ENCODE measurements around the gene TOM1L2.
"Not testable (repeated sequence)": the region's sequence is repeated elsewhere in the genome, so short reads cannot be mapped to it uniquely, and the experiment has no call there.

The TOM1L2 gene

DNA sequence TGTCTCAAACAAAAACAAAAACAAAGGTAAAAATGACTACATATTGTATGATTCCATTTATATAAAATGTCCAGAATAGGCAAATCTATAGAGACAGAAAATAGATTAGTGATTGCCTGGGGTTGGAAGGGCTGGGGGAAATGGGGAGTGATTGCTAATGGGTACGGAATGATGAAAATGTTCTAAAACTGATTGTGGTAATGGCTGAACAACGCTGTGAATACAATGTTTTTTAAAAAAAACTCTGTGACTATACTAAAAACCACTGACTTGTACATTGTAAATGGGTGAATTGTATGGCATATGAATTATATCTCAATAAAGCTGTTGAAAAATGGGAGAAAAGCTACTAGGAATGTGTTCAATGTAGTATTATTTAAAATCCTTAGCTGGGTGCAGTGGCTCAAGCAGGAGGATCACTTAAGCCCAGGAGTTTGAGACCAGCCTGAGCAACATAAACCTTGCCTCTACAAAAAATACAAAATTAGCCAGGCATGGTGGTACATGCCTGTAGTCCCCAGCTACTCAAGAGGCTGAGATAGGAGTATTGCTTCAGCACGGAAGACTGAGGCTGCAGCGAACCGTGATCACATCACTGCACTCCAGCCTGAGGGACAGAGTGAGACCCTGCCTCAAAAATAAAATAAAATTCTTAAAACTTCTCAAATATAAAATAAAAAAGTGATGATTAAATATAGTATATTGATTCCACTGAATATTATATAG is 47.9 kb downstream of the TOM1L2 start:
- DNase-seq (ENCODE audit: low spot score) = no peak

DNA sequence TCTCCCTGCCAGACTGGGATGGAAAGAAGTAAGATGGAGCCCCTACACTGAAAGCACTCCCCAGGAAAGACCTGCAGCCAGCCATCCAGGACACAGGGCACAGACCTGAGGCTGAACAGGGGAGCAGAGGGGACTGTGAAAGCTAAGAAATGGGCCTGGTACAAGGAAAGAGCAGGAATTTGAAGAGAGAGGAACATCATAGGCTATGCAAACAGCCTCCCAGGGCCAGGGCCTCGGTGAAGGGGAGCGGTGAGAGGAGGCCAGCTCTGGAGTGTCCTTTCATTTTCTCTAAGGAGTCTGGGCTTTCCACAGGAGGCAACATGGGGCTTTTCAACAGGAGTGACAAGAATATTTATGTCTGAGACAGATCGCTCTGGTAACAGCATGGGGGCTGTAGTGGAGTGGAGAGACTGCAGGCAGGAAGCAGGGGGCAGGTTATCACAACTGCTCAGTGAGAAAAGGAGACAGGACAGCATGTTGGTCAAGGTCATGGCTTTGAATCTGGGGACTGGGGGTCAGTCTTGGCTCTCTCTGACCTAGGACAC is 50.1 kb downstream of the TOM1L2 start:
- DNase-seq (ENCODE audit: low spot score) = no peak

DNA sequence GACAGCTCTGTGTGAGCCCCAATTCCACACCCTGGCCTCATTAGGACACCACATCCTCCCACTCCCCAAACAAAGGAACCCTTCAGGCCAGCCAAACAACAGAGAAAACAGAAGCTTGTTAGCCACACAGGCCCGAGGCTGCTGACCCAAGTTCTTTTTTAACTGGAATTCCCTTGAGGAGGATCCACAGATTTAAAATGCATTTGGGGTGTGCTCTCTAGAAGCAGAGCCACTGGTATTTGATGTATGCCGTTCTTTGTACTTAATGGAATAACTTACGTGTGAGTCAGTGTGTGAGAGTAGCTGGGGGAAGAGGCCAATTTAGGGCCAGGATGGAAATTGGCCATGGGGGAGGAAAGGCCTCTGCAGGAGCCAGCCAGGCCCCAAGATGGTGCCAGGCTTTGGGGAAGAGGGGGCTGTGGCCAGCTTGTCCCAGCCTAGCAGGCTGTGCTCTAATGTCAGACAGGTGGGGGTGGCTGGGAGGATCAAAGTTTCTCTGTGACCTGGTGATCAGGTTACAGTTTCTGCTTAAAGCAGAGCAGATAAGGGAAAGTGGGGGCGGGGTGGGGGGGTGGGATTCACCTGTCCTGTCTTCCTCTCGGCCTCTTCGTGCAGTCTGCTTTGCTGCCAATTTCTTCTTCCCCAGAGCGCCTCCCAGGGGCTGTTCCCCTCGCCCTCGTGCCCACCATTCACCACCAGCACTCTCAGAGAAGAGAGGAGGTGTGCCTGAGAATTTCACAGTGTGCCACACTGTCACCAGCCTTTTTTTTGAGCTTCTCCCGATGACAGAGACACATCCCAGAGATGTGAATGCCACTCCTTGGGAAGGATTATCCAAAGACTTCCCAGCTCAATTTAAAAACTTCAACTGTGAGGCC is 50.8 kb downstream of the TOM1L2 start:
- no peak for DNase-seq (ENCODE audit: low spot score)

DNA sequence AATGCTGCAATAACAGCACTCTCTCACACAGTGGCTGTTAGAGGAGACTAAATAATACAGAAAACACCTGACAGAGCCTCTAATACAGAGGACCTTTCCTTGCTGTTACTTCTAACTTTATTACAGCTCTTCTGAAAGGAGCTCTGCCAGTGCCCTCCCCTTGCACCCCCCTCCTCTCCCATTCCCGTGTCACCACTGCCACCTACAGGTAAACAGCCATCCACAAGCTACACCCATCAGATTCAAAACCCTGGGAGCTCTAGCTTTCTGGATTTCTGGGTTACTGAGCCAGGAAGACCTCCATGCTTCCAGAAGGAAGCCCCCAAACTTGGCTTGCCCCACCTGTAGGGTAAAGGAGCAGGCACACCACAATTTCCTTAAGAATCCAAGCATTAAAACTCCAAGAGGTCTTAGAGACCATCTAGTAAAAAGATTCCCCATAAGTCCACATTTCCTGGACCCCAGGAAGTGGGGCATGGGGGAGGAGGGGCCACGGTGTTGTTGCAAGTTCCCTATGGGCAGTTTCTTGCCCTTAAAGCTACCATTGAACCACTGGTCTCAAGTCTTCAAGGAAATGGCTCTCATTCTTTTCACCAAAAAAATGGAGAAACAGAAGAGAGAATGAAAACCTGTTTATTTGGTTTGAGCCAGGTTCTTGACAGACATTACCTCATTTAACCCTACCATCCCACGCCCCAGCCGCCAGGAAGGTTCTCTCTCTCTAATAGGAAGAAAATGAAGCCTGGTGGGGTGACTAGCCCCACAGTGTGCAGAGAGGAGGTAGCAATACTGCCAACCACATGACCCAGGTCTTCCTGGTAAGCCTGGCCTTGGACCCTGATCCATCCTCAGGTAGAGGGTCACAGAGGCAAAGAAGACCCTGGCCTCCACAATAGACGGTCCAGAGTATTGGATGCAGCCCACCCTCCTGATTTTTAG is 52.8 kb downstream of the TOM1L2 start:
- DNase-seq (ENCODE audit: low spot score) = peak; percentile 67

DNA sequence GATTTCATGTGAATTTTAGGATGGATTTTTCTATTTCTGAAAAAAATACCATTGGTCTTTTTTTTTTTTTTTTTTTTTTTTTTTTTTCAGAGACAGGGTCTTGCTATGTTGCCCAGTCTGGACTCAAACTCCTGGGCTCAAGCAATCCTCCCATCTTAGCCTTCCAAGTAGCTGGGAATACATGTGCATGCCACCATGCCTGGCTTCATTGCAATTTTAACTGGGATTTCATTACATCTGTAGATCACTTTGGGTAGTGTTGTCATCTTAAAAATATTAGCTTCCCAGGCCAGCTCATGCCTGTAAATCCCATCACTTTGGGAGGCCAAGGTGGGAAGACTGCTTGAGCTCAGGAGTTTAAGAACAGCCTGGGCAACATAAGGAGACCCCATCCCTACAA is 54.8 kb downstream of the TOM1L2 start:
- no peak for DNase-seq (ENCODE audit: low spot score)

DNA sequence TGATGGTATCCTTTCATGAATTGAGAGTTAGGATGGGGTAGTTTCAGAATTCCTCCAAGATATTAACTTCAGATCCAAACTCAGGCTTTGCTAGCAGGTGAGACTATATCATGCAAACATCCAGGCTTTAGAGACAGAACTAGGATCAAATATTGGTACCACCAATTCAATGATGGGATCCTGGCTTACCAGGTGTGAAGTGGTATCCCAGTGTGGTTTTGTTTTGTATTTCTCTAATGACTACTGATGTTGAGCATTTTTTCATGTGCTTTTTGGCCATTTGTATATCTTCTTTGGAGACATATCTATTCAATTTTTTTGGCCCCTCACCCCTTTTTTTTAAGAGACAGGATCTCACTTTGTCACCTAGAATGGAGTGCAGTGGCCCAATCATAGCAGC is 57.0 kb downstream of the TOM1L2 start:
- no peak for DNase-seq (ENCODE audit: low spot score)

DNA sequence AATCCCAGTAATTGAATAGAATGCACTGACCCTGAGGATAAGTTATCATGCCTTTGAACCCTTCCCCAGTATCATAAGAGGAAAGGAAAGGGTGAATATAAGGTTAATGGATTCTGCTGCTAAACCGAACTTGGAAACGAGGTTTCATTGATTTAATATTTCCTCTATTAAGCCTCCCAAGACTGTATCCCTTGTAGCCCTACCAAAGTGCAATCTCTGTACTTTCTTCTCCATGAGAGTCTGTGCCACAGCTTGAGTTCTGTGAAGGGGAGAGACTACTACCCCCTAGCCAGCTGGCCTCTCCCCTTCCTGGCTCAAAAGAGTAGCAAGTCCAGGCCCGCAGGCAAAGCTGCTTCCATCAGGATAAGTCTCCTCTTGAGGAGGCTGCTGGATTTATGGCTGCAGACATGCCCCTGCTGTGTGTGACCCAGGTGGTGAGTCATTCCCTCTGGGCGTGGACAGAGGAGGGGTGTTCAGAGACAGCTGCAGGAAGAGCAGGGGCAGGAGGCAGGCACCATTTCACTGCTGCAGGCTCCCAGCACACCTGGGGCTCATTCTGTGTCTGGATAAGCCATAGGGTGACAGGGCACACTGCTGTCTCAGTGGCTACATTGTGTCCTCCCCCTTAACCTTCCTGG is 58.4 kb downstream of the TOM1L2 start:
- DNase-seq (ENCODE audit: low spot score) = no peak

DNA sequence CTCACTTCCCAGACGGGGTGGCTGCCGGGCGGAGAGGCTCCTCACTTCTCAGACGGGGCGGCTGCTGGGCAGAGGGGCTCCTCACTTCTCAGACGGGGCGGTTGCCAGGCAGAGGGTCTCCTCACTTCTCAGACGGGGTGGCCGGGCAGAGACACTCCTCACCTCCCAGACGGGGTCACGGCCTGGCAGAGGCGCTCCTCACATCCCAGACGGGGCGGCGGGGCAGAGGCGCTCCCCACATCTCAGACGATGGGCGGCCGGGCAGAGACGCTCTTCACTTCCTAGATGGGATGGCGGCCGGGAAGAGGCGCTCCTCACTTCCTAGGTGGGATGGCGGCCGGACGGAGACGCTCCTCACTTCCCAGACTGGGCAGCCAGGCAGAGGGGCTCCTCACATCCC is 59.9 kb downstream of the TOM1L2 start:
- not testable (repeated sequence) for DNase-seq (ENCODE audit: low spot score)

DNA sequence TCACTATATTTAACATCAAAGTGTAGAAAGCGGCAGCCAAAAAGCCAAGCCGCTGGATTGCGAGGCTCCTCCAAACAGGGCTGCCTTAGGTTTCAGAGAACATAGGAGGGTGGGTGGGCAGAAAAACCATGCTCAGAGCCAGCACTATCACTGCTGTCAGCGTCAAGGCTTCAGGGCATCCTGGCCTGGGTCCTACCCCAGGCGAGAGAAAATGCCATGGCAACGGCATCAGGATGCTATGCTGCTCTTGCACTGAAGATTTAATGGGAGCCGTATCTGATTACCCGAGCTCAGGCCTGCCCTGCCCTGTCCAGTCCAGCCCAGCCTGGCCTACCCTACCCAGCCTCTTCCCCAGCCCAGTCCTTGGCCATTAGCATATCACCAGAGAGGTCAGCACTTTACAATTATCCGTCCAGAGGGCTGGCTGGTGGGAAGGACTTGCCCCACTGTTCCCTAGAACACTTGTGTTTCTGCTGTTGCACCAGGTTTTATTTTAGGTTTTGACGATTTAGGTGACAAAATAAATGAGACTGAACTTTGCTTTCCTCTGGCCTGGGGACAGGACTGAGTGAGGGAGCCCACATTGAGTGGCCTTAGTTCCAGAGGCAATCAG is 61.1 kb downstream of the TOM1L2 start:
- no peak for DNase-seq (ENCODE audit: low spot score)

DNA sequence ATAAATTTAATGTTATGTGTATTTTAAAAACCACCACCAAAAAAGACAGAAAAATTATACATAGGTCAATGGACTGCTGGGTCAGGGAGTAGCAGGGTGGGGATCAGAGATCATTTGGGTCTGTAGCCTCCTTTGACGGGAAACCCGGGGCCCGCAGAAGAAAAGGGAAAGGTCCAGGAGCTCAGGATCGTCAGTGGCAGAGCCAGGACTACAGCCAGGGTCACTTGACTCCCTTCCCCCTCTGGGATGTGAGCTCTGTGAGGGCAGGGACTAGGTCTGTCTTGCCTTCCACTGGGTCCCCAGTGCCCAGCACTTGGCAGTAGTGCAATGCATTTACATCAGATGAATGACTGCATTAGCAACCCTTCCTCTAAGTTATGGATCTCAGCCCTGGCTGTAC is 62.1 kb downstream of the TOM1L2 start:
- DNase-seq (ENCODE audit: low spot score) = no peak

DNA sequence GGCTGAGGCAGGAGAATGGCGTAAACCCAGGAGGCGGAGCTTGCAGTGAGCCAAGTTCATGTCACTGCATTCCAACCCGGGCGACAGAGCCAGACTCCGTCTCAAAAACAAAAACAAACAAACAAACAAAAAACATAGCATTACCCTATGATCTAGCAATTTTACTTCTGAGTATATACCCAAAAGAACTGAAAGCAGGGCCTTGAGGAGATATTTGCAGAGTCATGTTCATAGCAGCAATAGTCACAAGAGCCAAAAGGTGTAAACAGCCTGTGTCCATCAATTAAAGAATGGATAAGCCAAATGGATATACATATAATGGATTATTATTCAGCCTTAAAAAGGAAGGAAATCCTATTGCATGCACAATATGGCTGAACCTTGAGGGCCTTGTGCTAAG is 63.1 kb downstream of the TOM1L2 start:
- no peak for DNase-seq (ENCODE audit: low spot score)

DNA sequence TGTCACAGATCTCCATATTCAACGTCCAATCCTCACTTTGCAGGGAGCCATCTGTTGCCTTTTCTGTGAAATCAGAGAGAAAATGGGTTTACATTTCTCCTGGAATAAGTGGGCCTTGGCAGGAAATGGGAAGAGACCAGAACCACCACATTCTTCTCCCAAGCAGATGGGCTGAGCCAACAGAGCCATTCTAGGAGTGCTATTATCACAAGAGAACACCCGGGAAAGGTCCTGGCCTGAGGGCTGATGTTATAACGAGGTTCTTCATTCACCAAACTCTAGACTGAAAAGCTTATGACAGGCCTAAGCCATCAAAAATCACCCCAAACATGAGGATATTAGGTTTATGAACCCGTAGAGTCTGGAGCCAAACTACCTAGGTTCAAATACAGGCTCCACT is 64.7 kb downstream of the TOM1L2 start:
- DNase-seq (ENCODE audit: low spot score) = no peak

DNA sequence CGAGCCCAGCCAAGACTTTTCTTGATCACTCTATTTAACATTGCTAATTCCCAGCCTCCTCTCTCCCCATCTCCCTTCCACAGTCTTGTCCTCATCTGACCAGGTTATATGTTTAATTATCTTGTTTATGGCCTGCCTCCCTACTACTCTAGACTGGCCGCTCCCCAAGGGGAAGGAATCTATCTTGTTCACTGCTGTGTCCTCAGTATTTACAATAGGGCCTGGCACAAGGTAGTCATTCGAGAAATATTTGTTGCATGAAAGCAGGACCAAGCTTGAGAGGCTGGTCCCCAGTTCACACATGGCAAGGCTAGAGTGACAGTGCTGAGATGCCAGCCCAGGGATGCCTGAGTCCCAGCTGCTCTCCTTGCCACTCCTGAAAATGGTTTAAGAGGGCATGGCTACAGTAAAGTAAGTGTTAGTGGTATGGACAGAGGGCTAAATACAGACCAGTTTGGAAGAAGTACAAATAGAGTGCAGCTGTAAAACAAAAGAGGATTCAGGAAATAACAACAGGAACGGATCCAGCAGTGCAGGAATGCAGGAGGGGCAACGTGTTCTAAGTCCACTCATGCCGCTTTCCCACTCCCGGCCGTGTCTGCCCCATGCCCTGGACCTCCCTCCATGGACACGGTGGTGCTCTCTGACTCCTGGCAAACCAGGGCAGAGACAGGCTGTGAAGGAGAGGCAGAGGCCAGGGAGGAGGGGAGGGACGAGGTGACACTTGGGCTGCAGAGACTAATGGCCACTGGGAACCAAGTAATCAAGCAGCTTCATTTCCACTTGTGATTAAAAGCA is 65.6 kb downstream of the TOM1L2 start:
- no peak for DNase-seq (ENCODE audit: low spot score)

DNA sequence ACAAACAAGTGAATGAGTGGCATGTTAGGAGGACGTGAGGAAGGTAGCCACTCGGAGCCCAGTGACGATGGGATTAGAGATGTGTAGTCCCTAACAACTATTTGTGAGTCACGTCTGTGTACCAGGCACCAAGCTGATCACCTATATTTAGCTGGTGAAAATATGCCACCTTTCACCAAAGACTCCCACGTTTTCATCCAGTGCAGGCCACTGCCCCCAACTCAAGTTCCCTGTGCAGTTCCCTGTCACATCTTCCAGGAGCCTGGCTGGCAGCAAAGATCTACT is 67.2 kb downstream of the TOM1L2 start:
- DNase-seq (ENCODE audit: low spot score) = no peak

DNA sequence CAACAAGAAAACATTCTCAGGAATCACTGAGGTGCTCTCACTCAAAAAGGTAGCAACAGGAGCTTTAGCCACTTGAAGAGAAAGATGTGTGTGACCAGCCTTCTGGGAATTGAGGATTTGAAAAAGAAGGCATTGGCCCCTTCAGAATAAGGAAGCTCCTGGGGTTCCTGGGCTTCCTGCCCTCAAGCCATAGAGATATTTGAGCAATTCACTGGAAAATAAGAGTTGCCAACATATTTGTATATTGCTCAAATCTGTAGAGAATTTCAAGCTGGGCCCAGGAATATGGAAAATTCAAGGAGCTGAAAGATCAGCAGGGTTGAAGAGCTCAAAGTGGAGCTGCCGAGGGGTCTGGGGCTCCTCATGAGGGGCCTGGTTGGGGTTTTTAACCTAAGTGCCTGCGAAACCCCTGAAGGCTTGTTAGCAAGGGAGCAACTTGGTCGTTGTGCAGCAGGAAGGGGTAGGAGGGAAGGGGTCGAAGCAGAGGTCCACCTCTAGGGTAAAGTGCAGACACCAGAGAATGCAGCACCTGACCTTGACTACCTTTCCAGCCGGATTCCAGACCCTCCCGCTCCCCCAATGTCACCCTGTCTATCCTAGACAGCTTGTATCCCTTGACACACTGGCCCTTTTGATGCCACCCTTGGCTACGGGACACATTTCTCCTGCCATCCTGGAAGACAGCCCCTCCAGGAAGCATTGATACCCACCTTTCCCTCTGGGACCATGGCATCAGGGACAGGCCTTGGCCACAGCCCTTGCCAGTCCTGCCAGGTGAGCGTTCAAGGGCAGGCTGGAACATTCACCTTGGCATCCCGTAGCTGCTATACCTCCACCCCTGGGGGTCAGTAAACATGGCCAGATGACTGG is 67.8 kb downstream of the TOM1L2 start:
- no peak for DNase-seq (ENCODE audit: low spot score)

DNA sequence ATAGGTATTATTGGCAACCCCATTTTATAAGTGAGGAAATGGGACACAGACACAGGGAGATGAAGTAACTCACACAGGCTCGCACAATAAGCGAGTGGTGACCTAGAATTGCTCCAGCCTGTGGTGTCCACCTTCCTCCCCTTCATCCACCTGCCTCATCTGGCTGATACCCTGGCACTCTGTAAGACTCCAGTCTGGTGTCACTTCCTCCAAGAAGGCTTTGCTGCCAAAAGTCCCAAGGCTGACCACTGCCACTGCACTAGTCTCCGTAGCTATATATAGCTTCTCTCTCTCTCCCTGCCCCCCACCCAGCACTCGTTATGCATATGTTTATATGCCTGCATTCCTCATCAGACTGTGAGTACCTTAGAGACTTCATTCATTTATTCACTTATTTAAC is 69.3 kb downstream of the TOM1L2 start:
- DNase-seq (ENCODE audit: low spot score) = no peak

DNA sequence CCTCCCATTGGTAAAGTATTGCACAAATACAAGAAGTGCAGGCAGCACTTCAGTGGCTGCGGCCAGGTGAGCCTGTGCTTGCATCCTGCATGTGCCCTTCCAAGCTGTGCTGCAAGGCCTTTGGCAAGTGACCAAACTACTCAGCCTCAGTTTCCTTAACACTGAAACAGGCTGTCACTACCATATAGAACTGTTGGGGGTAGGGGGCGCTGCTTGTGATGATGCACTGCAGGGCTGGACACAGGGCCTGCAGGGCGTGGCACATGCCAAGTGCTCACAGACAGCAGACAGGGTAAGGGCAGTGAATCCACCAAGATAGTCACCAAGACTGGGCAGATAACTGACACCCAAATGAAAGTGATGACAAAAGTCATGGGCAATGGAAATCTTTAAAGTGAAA is 69.8 kb downstream of the TOM1L2 start:
- no peak for DNase-seq (ENCODE audit: low spot score)

DNA sequence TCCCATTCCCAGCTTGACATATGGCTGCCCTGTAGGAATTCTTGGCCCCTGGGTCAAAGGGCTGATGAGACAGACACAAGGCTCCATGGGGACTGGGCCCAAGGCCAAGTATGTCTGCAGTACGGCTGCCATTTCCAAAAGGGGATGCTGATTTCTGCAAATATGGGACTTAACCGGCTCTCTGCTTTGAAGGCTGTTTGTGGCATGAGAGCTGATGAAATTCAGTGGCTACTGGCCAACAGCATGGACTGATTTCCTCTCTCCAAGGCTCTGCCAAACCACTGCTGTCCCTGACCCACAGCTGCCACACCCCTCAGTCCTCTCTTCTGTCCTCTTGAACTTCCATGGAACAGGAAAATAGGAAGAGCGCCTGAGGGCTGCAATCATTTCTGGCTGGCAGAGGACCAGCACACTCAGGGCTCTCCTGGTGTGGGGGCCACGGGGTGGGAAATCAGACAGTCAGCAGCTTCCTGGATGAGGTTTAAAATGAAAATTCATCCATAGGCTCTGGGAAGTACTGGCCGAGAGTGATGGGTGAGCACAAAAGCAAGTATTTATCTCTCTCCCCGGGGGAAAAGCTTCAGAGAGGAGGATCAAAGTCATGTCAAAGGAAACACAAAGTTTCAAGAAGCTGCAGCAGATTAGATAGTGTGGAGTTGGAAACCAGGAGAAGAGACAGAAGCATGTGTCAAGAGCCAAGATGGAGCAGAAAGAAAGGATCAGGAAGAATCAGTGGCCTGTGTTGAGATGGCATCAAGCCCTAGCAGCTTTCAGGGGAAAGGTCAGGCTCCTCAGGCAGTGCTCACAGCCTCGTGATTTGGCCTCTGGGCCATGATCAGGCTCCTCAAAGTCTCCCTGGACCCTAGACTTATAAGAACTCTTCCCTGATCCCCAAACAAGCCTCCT is 71.3 kb downstream of the TOM1L2 start:
- no peak for DNase-seq (ENCODE audit: low spot score)

DNA sequence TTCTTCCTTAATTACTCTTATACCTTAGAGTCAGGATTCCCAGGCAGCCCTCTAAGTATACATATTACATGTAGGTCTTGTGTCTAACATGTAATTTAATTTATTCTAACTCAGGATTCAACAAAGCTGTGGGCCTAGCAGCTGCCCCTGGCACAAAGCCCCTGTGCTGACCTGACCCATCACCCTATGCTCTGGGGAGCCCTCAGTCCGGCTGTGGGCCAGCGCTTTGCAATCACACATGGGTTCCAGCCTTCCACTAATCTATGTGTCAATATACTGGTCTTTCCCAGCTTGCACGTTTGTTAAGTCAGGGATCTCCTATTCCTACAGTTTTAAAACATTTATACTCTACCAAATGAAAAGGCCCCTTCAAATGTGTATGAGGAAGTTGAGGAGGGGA is 72.7 kb downstream of the TOM1L2 start:
- DNase-seq (ENCODE audit: low spot score) = no peak

All from NAMALWA (cell line).